ENCODE results near the gene IRF2BP1. TPM values are rescaled to one million over a fixed set of nuclear protein-coding genes. Genes with fewer than 3 reads are reported as not detected.
"Not testable (repeated sequence)": the region's sequence is repeated elsewhere in the genome, so short reads cannot be mapped to it uniquely, and the experiment has no call there.

IRF2BP1 gene
- total RNA-seq, 2 donors from 2014 or later: 20.3 to 29.7 TPM

- Histone ChIP-seq H3K27me3 (no peaks in the 10 kb centered on the region), H3K9ac (ENCODE audit: low read depth in 2 of 2, low read length in 2 of 2) (peak overlapping the region in 1 of 2 donors; percentile 83), H3K27ac (no peak overlapping the region), H3K4me3 (peak overlapping the region; percentile 75), H3K36me3 (no peaks in the 10 kb centered on the region), H3K4me1 (peaks cover 11% of the 10 kb centered on the region), H3K9me3 (no peaks in the 10 kb centered on the region)
- intact Hi-C loops (cut with DNase I): no loop called here
- no peak for TF ChIP-seq CTCF (IDR thresholded peaks at IDR 0.05)
- peak; percentile 32 for DNase-seq
Measured at GRCh38 chr19:45901432-45901911, 15.5 kb upstream of the IRF2BP1 start.

DNA sequence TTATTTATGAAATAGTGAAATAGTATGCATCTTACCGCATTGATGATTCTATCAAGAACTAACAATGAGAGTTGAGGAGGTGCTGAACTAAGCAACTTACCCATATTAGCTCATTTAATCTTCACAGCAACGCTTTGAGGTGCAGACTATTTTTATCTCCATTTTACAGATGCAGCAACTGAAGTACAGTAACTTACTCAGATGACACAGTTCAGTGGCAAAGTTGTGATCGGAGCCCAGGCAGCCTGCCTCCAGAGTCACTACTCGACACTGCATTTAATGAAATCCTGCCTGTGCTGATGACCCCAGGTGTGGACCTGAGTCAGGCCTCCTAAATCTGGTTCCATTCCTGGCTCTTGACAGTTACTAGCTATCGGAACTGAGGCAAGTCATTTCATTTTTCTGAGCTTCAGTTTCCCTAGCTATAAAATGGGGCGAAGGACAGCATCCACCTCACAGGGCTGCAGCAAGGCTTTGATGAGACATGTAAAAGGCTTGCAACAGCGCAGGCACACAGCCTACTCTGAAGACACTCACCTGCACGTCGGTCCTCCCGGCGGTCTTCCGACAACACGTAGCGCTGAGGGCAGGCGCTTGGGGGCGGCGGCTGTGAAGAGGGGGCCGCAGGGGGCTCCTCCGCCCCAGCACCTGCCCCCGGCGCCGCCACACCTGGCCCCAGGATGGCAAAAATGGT, 14.9 kb upstream of the IRF2BP1 start:
- TF ChIP-seq CTCF (IDR thresholded peaks at IDR 0.05): no peak
- peak overlapping the region in 1 of 2 donors; percentile 83 for H3K9ac ChIP-seq (ENCODE audit: low read depth in 2 of 2, low read length in 2 of 2)
- H3K4me1 ChIP-seq: peaks cover 11% of the 10 kb centered on the region
- no peak for DNase-seq
- no peak overlapping the region for H3K27ac ChIP-seq
- no peaks in the 10 kb centered on the region for H3K36me3 ChIP-seq
- H3K27me3 ChIP-seq: no peaks in the 10 kb centered on the region
- no peaks in the 10 kb centered on the region for H3K9me3 ChIP-seq
- H3K4me3 ChIP-seq: peak overlapping the region; percentile 75
- intact Hi-C loops (cut with DNase I): no loop called here

- DNase-seq: no peak
- Histone ChIP-seq H3K4me1 (peaks cover 11% of the 10 kb centered on the region), H3K27ac (no peak overlapping the region), H3K4me3 (no peak overlapping the region), H3K9ac (ENCODE audit: low read depth in 2 of 2, low read length in 2 of 2) (no peak overlapping the region), H3K36me3 (no peaks in the 10 kb centered on the region), H3K27me3 (no peaks in the 10 kb centered on the region), H3K9me3 (no peaks in the 10 kb centered on the region)
- intact Hi-C loops (cut with DNase I): no loop called here
- no peak for TF ChIP-seq CTCF (IDR thresholded peaks at IDR 0.05)
Measured at GRCh38 chr19:45899919-45900589, 14.1 kb upstream of the IRF2BP1 start.

DNA sequence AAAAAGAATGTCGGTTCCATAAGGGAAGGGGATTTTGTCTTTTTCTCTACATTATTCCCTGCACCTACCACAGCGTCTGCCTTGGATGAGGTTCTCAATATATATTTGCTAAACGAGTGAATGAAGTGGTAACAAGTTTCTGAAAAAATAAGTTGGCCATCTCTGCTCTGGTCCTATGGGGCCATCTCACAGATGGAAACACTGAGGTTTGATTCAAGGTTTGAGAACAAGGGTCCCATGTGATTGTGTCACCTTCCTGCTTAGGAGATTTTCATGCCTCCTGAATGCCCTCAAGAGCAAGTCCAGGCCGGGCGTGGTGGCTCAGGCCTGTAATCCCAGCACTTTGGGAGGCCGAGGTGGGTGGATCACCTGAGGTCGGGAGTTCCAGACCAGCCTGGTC, 13.3 kb upstream of the IRF2BP1 start:
- Histone ChIP-seq H3K36me3 (no peaks in the 10 kb centered on the region), H3K27me3 (no peaks in the 10 kb centered on the region), H3K27ac (no peak overlapping the region), H3K9ac (ENCODE audit: low read depth in 2 of 2, low read length in 2 of 2) (no peak overlapping the region), H3K4me1 (peaks cover 11% of the 10 kb centered on the region), H3K9me3 (no peaks in the 10 kb centered on the region), H3K4me3 (no peak overlapping the region)
- intact Hi-C loops (cut with DNase I): no loop called here
- no peak for DNase-seq
- no peak for TF ChIP-seq CTCF (IDR thresholded peaks at IDR 0.05)

DNA sequence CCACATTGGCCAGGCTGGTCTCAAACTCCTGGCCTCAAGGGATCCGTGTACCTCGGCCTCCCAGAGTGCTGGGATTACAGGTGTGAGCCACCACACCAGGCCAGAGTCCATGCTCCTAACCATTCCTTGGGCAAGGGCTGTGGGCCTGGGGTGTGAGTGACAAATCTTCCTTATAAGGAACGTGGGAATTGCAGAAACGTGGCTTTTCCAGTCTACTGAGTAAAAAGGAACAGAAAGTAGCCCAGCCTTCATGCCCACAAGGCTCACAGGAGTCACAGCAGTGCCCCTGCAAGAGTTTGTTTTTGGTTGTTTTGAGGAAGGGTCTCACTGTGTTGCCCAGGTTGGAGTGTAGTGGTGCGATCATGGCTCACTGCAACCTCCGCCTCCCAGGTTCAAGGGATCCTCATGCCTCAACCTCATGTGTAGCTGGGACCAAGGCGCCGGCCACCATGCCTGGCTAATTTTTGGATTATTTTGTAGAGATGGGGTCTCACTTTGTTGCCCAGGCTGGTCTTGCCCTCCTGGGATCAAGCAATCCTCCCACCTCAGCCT, 11.4 kb upstream of the IRF2BP1 start:
- H3K27ac ChIP-seq: no peak overlapping the region
- H3K36me3 ChIP-seq: no peaks in the 10 kb centered on the region
- intact Hi-C loops (cut with DNase I): no loop called here
- no peak for TF ChIP-seq CTCF (IDR thresholded peaks at IDR 0.05)
- no peaks in the 10 kb centered on the region for H3K9me3 ChIP-seq
- no peak for DNase-seq
- H3K4me3 ChIP-seq: no peak overlapping the region
- H3K4me1 ChIP-seq: peaks cover 6% of the 10 kb centered on the region
- H3K9ac ChIP-seq (ENCODE audit: low read depth in 2 of 2, low read length in 2 of 2): no peak overlapping the region
- H3K27me3 ChIP-seq: no peaks in the 10 kb centered on the region

DNA sequence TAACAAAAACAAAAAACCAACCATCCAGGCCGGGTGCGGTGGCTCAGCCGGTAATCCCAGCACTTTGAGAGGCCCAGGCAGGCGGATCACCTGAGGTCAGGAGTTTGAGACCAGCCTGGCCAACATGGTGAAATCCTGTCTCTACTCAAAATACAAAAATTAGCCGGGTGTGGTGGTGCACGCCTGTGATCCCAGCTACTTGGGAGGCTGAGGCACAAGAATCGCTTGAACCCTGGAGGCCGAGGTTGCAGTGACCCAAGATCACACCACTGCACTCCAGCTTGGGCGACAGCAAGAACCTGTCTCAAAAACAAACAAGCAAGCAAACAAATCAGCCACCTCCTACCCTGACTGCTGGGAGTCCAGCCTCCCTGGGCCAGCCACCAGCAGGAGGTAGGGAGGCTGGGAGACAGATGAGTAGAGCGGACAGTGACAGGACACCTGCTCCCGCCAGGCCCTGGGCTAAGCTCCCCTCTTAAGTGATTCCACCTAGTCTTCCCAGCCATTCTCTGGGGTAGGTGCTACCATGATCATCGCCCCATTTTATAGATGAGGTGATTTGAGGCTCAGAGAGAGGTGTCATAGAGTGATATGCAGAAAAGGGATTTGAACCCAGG, 10.2 kb upstream of the IRF2BP1 start:
- H3K9ac ChIP-seq (ENCODE audit: low read depth in 2 of 2, low read length in 2 of 2); H3K27me3 ChIP-seq; DNase-seq; H3K36me3 ChIP-seq; H3K4me3 ChIP-seq; H3K27ac ChIP-seq; H3K9me3 ChIP-seq; H3K4me1 ChIP-seq; intact Hi-C loops (cut with DNase I): not testable (repeated sequence)
